IMR-90 (cell line): ENCODE results near the gene NUP210. TPM values are rescaled to one million over a fixed set of nuclear protein-coding genes. Genes with fewer than 3 reads are reported as not detected.

Experiments used
- ATAC-seq: fragments of 200-7000 bp; cut with Tn5 transposase; 2 replicates; pipeline ENCODE4 v1.9.1; 2020; ENCODE audit warnings: low read depth, mild to moderate bottlenecking, moderate library complexity
- BruUV-seq: library from RNA; stranded (reverse); fragments of 400-500 nt; replicated peaks from 2 replicates; lab custom pipeline; 2021; lab: Mats Ljungman, UMichigan
- CTCF ChIA-PET: fragments of 300-600 bp; formaldehyde crosslinking; extraction: SDS; loops from one replicate; lab custom pipeline; 2021; ENCODE audit warnings: antibody characterized with exemption; lab: Yijun Ruan, JAX
- POLR2A ChIA-PET: fragments of 300-600 bp; sonication (Branson Sonifier 250); formaldehyde crosslinking; loops from one replicate; lab custom pipeline; 2022; ENCODE audit warnings: antibody characterized with exemption; ENCODE audit not compliant: unreplicated experiment; lab: Charles Lee
- DNase-seq: peaks from one replicate; pipeline ENCODE4 v3.0.0; 2013
- H2AFZ ChIP-seq: replicated peaks from 2 replicates; pipeline ENCODE3; 2013; ENCODE audit warnings: low read length, mild to moderate bottlenecking; ENCODE audit not compliant: poor library complexity
- H2AK5ac ChIP-seq: 2 replicates; pipeline ENCODE4 v1.6.1; 2013; ENCODE audit warnings: low read depth, low read length, inconsistent platforms
- H2AK9ac ChIP-seq: replicated peaks from 2 replicates; pipeline ENCODE3; 2013; ENCODE audit warnings: mild to moderate bottlenecking, low read depth, low read length, moderate library complexity; ENCODE audit not compliant: poor library complexity
- H2BK120ac ChIP-seq: 2 replicates; pipeline ENCODE4 v1.6.1; 2013; ENCODE audit warnings: low read depth, low read length, inconsistent platforms
- H2BK15ac ChIP-seq: 3 replicates; pipeline ENCODE4 v1.6.1; 2013; ENCODE audit warnings: low read depth, low read length, inconsistent platforms
- H2BK20ac ChIP-seq: 2 replicates; pipeline ENCODE4 v1.6.1; 2013; ENCODE audit warnings: low read depth, mild to moderate bottlenecking, inconsistent platforms, low read length, moderate library complexity
- H2BK5ac ChIP-seq: 2 replicates; pipeline ENCODE4 v1.6.1; 2013; ENCODE audit warnings: mild to moderate bottlenecking, low read depth, low read length, inconsistent platforms; ENCODE audit not compliant: poor library complexity, severe bottlenecking
- H3K14ac ChIP-seq: replicated peaks from 2 replicates; pipeline ENCODE4 v1.6.1; 2013; ENCODE audit warnings: low read depth, low read length, inconsistent platforms
- H3K18ac ChIP-seq: 2 replicates; pipeline ENCODE4 v1.6.1; 2013; ENCODE audit warnings: low read depth, low read length, control low read depth
- H3K23ac ChIP-seq: 2 replicates; pipeline ENCODE4 v1.6.1; 2013; ENCODE audit warnings: low read depth, low read length, inconsistent platforms
- H3K27ac ChIP-seq: 2 replicates; pipeline ENCODE4 v1.5.1; 2013; ENCODE audit warnings: mild to moderate bottlenecking, control low read depth, low read length; ENCODE audit not compliant: insufficient read depth
- H3K27me3 ChIP-seq: 2 replicates; pipeline ENCODE4 v1.6.1; 2013; ENCODE audit warnings: low read length; ENCODE audit not compliant: control insufficient read depth, insufficient read depth
- H3K36me3 ChIP-seq: 2 replicates; pipeline ENCODE4 v1.6.1; 2013; ENCODE audit warnings: low read length, mixed read lengths; ENCODE audit not compliant: control insufficient read depth, insufficient read depth
- H3K4ac ChIP-seq: 2 replicates; pipeline ENCODE4 v1.6.1; 2013; ENCODE audit warnings: low read depth, low read length, inconsistent platforms
- H3K4me1 ChIP-seq: 2 replicates; pipeline ENCODE4 v1.6.1; 2013; ENCODE audit warnings: low read length, mixed read lengths; ENCODE audit not compliant: control insufficient read depth, insufficient read depth
- H3K4me2 ChIP-seq: 2 replicates; pipeline ENCODE4 v1.6.1; 2013; ENCODE audit warnings: low read depth, mild to moderate bottlenecking, control low read depth, low read length, moderate library complexity
- H3K4me3 ChIP-seq: 2 replicates; pipeline ENCODE4 v1.5.1; 2013; ENCODE audit warnings: low read depth, mild to moderate bottlenecking, control low read depth, low read length, moderate library complexity; ENCODE audit not compliant: insufficient read depth
- H3K56ac ChIP-seq: 2 replicates; pipeline ENCODE4 v1.6.1; 2013; ENCODE audit warnings: low read length, inconsistent platforms; ENCODE audit not compliant: insufficient read depth; ENCODE audit errors: extremely low read depth
- H3K79me1 ChIP-seq, 2 experiments: 2 replicates each; pipeline ENCODE4 v1.6.1; 2013; ENCODE audit warnings: low read length in 2 of 2, inconsistent platforms in 1 of 2, low read depth in 1 of 2
- H3K9ac ChIP-seq: 2 replicates; pipeline ENCODE4 v1.6.1; 2013; ENCODE audit warnings: low read depth, low read length, control low read depth
- H3K9me1 ChIP-seq: 2 replicates; pipeline ENCODE4 v1.6.1; 2013; ENCODE audit warnings: low read length, inconsistent platforms; ENCODE audit not compliant: insufficient read depth
- H3K9me3 ChIP-seq: 2 replicates; pipeline ENCODE4 v1.6.1; 2013; ENCODE audit warnings: low read length; ENCODE audit not compliant: control insufficient read depth, insufficient read depth
- H4K20me1 ChIP-seq: 2 replicates; pipeline ENCODE4 v1.6.1; 2013; ENCODE audit warnings: low read length, inconsistent platforms; ENCODE audit not compliant: insufficient read depth
- H4K5ac ChIP-seq: 2 replicates; pipeline ENCODE4 v1.6.1; 2013; ENCODE audit warnings: mild to moderate bottlenecking, low read depth, low read length, control low read depth
- H4K8ac ChIP-seq, 2 experiments: 2 replicates each; pipeline ENCODE4 v1.6.1; 2013; ENCODE audit warnings: low read depth in 2 of 2, low read length in 2 of 2, control low read depth in 1 of 2, inconsistent platforms in 1 of 2
- H4K91ac ChIP-seq: 2 replicates; pipeline ENCODE4 v1.6.1; 2013; ENCODE audit warnings: low read depth, low read length, inconsistent platforms; ENCODE audit not compliant: insufficient read depth
- BHLHE40 ChIP-seq: fragments of 150-350 bp; IDR thresholded peaks from 2 replicates; pipeline ENCODE4 v1.6.1; 2016; ENCODE audit warnings: mild to moderate bottlenecking, low read depth, low read length
- MXI1 ChIP-seq: IDR thresholded peaks from 2 replicates; pipeline ENCODE4 v1.6.1; 2012; ENCODE audit warnings: low read depth, mild to moderate bottlenecking, low read length, moderate library complexity, borderline replicate concordance
- NFE2L2 ChIP-seq: fragments of 150-350 bp; IDR thresholded peaks from 2 replicates; pipeline ENCODE4 v1.6.1; 2016; ENCODE audit warnings: low read depth, mild to moderate bottlenecking, low read length
- RFX5 ChIP-seq: IDR thresholded peaks from 2 replicates; pipeline ENCODE4 v1.8.0; 2012; ENCODE audit warnings: low read depth, mild to moderate bottlenecking, low read length, moderate library complexity
- WGBS, 2 experiments: methylation state at CpG; one replicate each; pipeline versions ENCODE4 v1.1.5 to v1.1.7; 2013; ENCODE audit warnings: missing lambda C conversion rate in 2 of 2; ENCODE audit not compliant: insufficient read length in 1 of 2; ENCODE audit errors: extremely low coverage in 2 of 2; 5-methylcytosine and 5-hydroxymethylcytosine counted together
- dilution Hi-C: fragments of 300-500 bp; cut with HindIII; formaldehyde crosslinking; loops from one replicate; pipeline ENCODE4 v1.14.3; 2018; ENCODE audit warnings: low sequenced_read_pairs; ENCODE audit not compliant: unreplicated experiment
- in situ Hi-C: fragments of 300-500 bp; cut with MboI; formaldehyde crosslinking; loops from 3 replicates; pipeline ENCODE4 v1.14.3; 2019; ENCODE audit warnings: low sequenced_read_pairs, inconsistent platforms, mixed read lengths
- intact Hi-C: fragments of 100-400 bp; cut with micrococcal nuclease; formaldehyde crosslinking; loops from 2 replicates; pipeline ENCODE4 v1.10.0; 2022
- polyA plus RNA-seq, 3 experiments: library from polyadenylated mRNA; depleted of rRNA; stranded (reverse); fragments of >200 nt; gene quantifications; 2 replicates each; pipeline ENCODE4 v1.2.3, GENCODE V29; 2012; ENCODE audit warnings: low replicate concordance in 1 of 3
- total RNA-seq: library from RNA; depleted of rRNA; stranded (reverse); fragments of >200 nt; gene quantifications from 2 replicates; pipeline ENCODE4 v1.2.3, GENCODE V29; 2012

Gene NUP210
- total and polyA plus RNA-seq, 2 of the 4 experiments (the other 2 are of a cell fraction), result under 0.01 to 0.03 TPM

GRCh38 chr3:13346481-13347389 lies 73.4 kb downstream of the NUP210 start:
- no peak overlapping the region for H2BK120ac ChIP-seq
- no peaks in the 10 kb centered on the region for H4K20me1 ChIP-seq
- H2BK15ac ChIP-seq, result no peak overlapping the region
- no peak overlapping the region for H2AFZ ChIP-seq
- in situ Hi-C loops, result no loop called here
- no peak overlapping the region for H2AK5ac ChIP-seq
- no peaks in the 10 kb centered on the region for H3K36me3 ChIP-seq
- no peaks in the 10 kb centered on the region for H3K79me1 ChIP-seq
- no peak for ATAC-seq
- H4K5ac ChIP-seq, result no peak overlapping the region
- no peak overlapping the region for H3K14ac ChIP-seq
- intact Hi-C loops, result no loop called here
- ChIA-PET POLR2A (no interaction called here), CTCF (no interaction called here)
- no peak overlapping the region for H2BK5ac ChIP-seq
- no peak overlapping the region for H3K23ac ChIP-seq
- H4K91ac ChIP-seq, result no peak overlapping the region
- peaks cover 17% of the 10 kb centered on the region; the same call in 1 of the 2 replicates for H3K27me3 ChIP-seq
- no peak overlapping the region for H3K18ac ChIP-seq
- H3K4me3 ChIP-seq, result no peak overlapping the region
- peaks cover 2% of the 10 kb centered on the region; the same call in 1 of the 2 replicates for H3K4me1 ChIP-seq
- no peaks in the 10 kb centered on the region for H3K9me1 ChIP-seq
- H2AK9ac ChIP-seq, result no peak overlapping the region
- H3K56ac ChIP-seq, result no peak overlapping the region
- TF ChIP-seq RFX5, result no peak
- TF ChIP-seq BHLHE40, result no peak
- TF ChIP-seq MXI1, result no peak
- TF ChIP-seq NFE2L2, result no peak
- no TSS peak for BruUV-seq
- no peak overlapping the region for H3K4me2 ChIP-seq
- H3K9ac ChIP-seq, result no peak overlapping the region
- no peak overlapping the region for H3K4ac ChIP-seq
- no peak overlapping the region for H3K27ac ChIP-seq
- H3K9me3 ChIP-seq, result no peaks in the 10 kb centered on the region
- dilution Hi-C loops, result no loop called here
- 63% methylated on average over 5 of the region's 23 CpGs; no CpG with 5 or more reads in 1 of the 2 experiments for WGBS, 2 experiments
- no peak for DNase-seq
- H4K8ac ChIP-seq, result no peak overlapping the region
- no peak overlapping the region for H2BK20ac ChIP-seq
